DND-41 (cell line): ENCODE data around the gene CDPF1.

Experiments
- ATAC-seq: fragments of 200-7000 bp; cut with Tn5 transposase; 3 replicates; pipeline ENCODE4 v1.9.1; 2021; ENCODE audit warnings: low read depth; ENCODE audit not compliant: insufficient read depth
- DNase-seq: peaks from one replicate; pipeline ENCODE4 v3.0.0-alpha.2; 2020
- H2AFZ ChIP-seq: 2 replicates; pipeline ENCODE4 v1.6.0; 2012; ENCODE audit warnings: low read depth, low read length
- H3K27ac ChIP-seq: 2 replicates; pipeline ENCODE4 v1.5.1; 2012; ENCODE audit warnings: low read length, inconsistent platforms
- H3K27me3 ChIP-seq: fragments of 200-600 bp; sonication (generic); 2 replicates; pipeline ENCODE4 v1.6.0; 2012; ENCODE audit warnings: low read length, mild to moderate bottlenecking, inconsistent platforms; ENCODE audit not compliant: insufficient read depth, poor library complexity
- H3K36me3 ChIP-seq: 2 replicates; pipeline ENCODE4 v1.5.1; 2012; ENCODE audit warnings: low read length, inconsistent platforms; ENCODE audit not compliant: insufficient read depth
- H3K4me1 ChIP-seq: 2 replicates; pipeline ENCODE4 v1.5.1; 2012; ENCODE audit warnings: mild to moderate bottlenecking, low read length; ENCODE audit not compliant: insufficient read depth
- H3K4me2 ChIP-seq: 2 replicates; pipeline ENCODE4 v1.6.0; 2012; ENCODE audit warnings: mild to moderate bottlenecking, moderate library complexity, low read length, inconsistent platforms; ENCODE audit not compliant: insufficient read depth
- H3K4me3 ChIP-seq, 2 experiments: fragments of 200-600 bp in 1 of 2; shearing (Covaris generic) in 1 of 2; 2 replicates each; pipeline ENCODE4 v1.5.1; 2012 to 2016; ENCODE audit warnings: inconsistent platforms in 2 of 2, low read length in 2 of 2, mild to moderate bottlenecking in 2 of 2, low read depth in 1 of 2, moderate library complexity in 1 of 2
- H3K79me2 ChIP-seq: 2 replicates; pipeline ENCODE4 v1.6.0; 2012; ENCODE audit warnings: low read length, inconsistent platforms; ENCODE audit not compliant: insufficient read depth
- H3K9ac ChIP-seq: 2 replicates; pipeline ENCODE4 v1.6.0; 2012; ENCODE audit warnings: low read depth, mild to moderate bottlenecking, inconsistent platforms, low read length, moderate library complexity
- H3K9me3 ChIP-seq: 2 replicates; pipeline ENCODE4 v1.5.1; 2012; ENCODE audit warnings: low read length, moderate library complexity, mild to moderate bottlenecking, inconsistent platforms; ENCODE audit not compliant: insufficient read depth, severe bottlenecking
- H4K20me1 ChIP-seq: 2 replicates; pipeline ENCODE4 v1.6.0; 2012; ENCODE audit warnings: low read length; ENCODE audit not compliant: insufficient read depth
- EZH2 ChIP-seq: IDR thresholded peaks from 3 replicates; pipeline ENCODE4 v1.6.1; 2012; ENCODE audit warnings: borderline replicate concordance, low read depth, mild to moderate bottlenecking, moderate library complexity, low read length, inconsistent platforms; ENCODE audit not compliant: severe bottlenecking
- TF ChIP-seq, protein P1 (sequence below): IDR thresholded peaks from 2 replicates; pipeline ENCODE4 v1.5.1; 2012; ENCODE audit warnings: borderline replicate concordance, low read length, moderate library complexity, mild to moderate bottlenecking; ENCODE audit not compliant: poor library complexity, severe bottlenecking; ENCODE audit errors: extremely low read depth

The CDPF1 gene

DNA sequence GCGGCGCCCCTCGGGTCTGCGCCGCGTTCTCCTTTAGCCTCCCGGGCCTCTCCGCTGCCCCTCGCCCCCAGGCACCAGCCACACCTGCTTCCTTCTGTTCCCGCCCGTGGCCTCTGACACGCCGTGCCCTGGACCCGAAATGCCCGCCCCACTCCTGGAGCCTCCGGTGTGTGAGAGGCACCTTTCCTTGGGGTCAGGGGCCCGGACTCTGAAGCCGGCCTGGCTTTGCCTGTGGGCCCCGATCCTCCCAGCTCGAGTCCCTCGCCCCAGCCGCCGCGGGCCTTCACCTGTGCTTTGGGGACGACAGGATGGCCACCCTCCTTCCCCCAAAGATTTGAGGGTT lies 661 bp upstream of the CDPF1 start:
- no peak; the same call in 2 of the 3 replicates for ATAC-seq
- Histone ChIP-seq H3K4me1 (peaks cover 75% of the 10 kb centered on the region), H3K4me2 (peak overlapping the region; percentile 82), H3K27me3 (no peaks in the 10 kb centered on the region), H2AFZ (peak overlapping the region; percentile 77; the same call in 1 of the 2 replicates), H3K9ac (peak overlapping the region; percentile 93), H3K27ac (peak overlapping the region; percentile 99), H3K4me3 (peak overlapping the region; percentile 60 to 77), H3K79me2 (peaks cover 62% of the 10 kb centered on the region), H3K36me3 (no peaks in the 10 kb centered on the region; the same call in 1 of the 2 replicates), H4K20me1 (no peaks in the 10 kb centered on the region), H3K9me3 (no peaks in the 10 kb centered on the region)
- no peak for TF ChIP-seq EZH2
- TF ChIP-seq, protein P1, sequence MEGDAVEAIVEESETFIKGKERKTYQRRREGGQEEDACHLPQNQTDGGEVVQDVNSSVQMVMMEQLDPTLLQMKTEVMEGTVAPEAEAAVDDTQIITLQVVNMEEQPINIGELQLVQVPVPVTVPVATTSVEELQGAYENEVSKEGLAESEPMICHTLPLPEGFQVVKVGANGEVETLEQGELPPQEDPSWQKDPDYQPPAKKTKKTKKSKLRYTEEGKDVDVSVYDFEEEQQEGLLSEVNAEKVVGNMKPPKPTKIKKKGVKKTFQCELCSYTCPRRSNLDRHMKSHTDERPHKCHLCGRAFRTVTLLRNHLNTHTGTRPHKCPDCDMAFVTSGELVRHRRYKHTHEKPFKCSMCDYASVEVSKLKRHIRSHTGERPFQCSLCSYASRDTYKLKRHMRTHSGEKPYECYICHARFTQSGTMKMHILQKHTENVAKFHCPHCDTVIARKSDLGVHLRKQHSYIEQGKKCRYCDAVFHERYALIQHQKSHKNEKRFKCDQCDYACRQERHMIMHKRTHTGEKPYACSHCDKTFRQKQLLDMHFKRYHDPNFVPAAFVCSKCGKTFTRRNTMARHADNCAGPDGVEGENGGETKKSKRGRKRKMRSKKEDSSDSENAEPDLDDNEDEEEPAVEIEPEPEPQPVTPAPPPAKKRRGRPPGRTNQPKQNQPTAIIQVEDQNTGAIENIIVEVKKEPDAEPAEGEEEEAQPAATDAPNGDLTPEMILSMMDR: no peak
- peak; percentile 55 for DNase-seq

DNA sequence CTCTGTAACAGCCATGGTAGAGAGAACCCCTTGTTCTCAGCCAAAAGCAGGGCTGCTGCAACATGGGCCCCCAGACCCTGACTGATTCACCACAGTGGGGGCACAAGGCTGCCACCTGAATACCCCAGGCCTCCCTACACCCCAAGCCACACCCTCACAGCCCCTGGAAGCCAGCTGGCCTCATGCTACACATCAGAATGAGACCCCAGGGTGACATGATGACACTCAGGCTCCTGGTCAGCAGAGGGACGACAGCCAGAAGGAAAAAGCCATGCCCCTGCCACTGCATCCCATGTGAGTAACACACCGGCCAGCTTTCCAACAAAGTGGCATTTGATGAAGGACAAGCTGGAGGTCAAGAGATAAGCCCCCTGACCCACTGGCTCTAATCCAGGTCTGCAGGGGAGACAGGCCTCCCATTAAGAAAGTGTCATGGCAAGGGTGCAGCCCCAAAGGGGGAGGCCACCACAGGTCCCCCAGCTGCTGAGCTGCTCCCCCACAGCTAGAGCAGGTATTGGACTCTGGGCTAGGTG lies 2.6 kb downstream of the CDPF1 start:
- no peak overlapping the region for H2AFZ ChIP-seq
- no peak for TF ChIP-seq EZH2
- TF ChIP-seq, protein P1: no peak
- H3K79me2 ChIP-seq: peaks cover 50% of the 10 kb centered on the region
- no peaks in the 10 kb centered on the region for H3K9me3 ChIP-seq
- peaks cover 69% of the 10 kb centered on the region for H3K4me1 ChIP-seq
- peak overlapping the region; percentile 82; the same call in 1 of the 2 replicates for H3K4me2 ChIP-seq
- H3K9ac ChIP-seq: peak overlapping the region; percentile 13; the same call in 1 of the 2 replicates
- peak overlapping the region; percentile 63 for H3K27ac ChIP-seq
- no peaks in the 10 kb centered on the region for H3K27me3 ChIP-seq
- H3K36me3 ChIP-seq: peaks cover 28% of the 10 kb centered on the region
- no peak overlapping the region for H3K4me3 ChIP-seq
- ATAC-seq (no peak), DNase-seq (no peak)
- no peaks in the 10 kb centered on the region for H4K20me1 ChIP-seq

DNA sequence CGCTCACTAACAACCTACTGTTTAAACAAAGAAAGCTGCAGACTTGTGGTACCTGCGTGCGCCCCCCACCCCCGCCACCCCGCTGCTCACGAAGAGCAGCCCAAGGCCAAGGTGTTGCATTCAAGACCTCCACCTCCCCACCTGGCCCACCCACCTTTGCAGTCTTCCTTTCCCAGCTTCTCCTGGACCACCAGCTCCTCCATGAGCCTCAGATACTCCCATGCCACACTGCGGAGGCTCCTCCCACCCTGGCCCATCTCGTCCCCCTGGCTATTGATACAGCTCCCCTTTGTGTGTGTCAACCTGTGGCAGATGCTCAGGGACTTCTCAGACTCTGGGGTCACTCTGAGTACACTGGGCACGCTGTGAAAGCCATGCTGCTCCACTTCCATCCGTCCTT lies 3.9 kb downstream of the CDPF1 start:
- H3K9ac ChIP-seq: no peak overlapping the region
- no peaks in the 10 kb centered on the region for H3K9me3 ChIP-seq

More for the DNA sequence above, 3.9 kb downstream of the CDPF1 start:
- ATAC-seq: no peak
- no peaks in the 10 kb centered on the region for H4K20me1 ChIP-seq
- no peak overlapping the region for H2AFZ ChIP-seq
- no peaks in the 10 kb centered on the region for H3K27me3 ChIP-seq
- H3K27ac ChIP-seq: peak overlapping the region; percentile 63; the same call in 1 of the 2 replicates
- DNase-seq: no peak
- TF ChIP-seq, protein P1: no peak
- no peak for TF ChIP-seq EZH2
- H3K36me3 ChIP-seq: peaks cover 32% of the 10 kb centered on the region
- peaks cover 45% of the 10 kb centered on the region for H3K79me2 ChIP-seq
- peaks cover 69% of the 10 kb centered on the region for H3K4me1 ChIP-seq
- no peak overlapping the region for H3K4me2 ChIP-seq
- H3K4me3 ChIP-seq: no peak overlapping the region
